ENCODE data around the gene TROAP. TPM values are rescaled to one million over a fixed set of nuclear protein-coding genes. Genes with fewer than 3 reads are reported as not detected.

The TROAP gene
- total RNA-seq, 1 experiment from 2014 or later = 135 TPM

DNA sequence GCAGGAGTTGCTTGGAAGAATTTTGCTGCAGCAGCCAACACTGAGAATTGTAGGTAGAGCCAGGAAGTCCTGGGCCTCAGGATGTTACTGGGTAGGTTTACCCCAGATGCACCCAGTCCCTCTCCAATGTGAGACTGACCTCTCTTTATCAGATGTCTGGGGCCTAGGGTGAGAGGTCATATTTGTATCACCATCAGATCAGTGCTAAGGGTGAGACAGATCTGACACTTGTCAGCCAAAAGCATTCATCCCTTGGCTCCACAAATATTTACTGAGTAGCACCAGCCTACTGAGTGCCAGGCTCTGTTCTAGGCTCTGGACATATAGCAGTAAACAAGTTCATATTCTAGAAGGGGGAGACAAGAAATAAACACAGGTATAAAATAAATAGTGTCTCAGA lies 4.3 kb downstream of the TROAP start:
- Histone ChIP-seq H3K27me3 (replicated peaks; ENCODE audit: control insufficient read depth, insufficient read depth, low read length) (no peaks in the 10 kb centered on the region), H3K4me3 (ENCODE audit: low read depth, low read length) (no peak overlapping the region), H3K36me3 (ENCODE audit: control insufficient read depth, insufficient read depth, low read length) (peaks cover 4% of the 10 kb centered on the region; the same call in 1 of the 2 replicates), H3K9me3 (no peaks in the 10 kb centered on the region), H3K4me1 (peaks cover 21% of the 10 kb centered on the region)
- BruUV-seq (replicated peaks) = no TSS peak
- H3K9me3 Mint-ChIP-seq (ENCODE audit: unreplicated experiment) = no peaks in the 10 kb centered on the region
- H3K36me3 Mint-ChIP-seq (ENCODE audit: insufficient read depth, unreplicated experiment) = peaks cover 50% of the 10 kb centered on the region
- no peaks in the 10 kb centered on the region for H3K27me3 Mint-ChIP-seq (ENCODE audit: insufficient read depth, unreplicated experiment)
- DNase-seq = no peak
- ChIA-PET CTCF (no interaction called here), POLR2A (no interaction called here)
- H3K4me1 Mint-ChIP-seq (ENCODE audit: low read depth, unreplicated experiment) = peaks cover 23% of the 10 kb centered on the region
- H3K27ac Mint-ChIP-seq (ENCODE audit: unreplicated experiment) = no peak overlapping the region
- intact Hi-C loops (cut with micrococcal nuclease; ENCODE audit: unreplicated experiment) = no loop called here
- no peak for TF ChIP-seq CTCF (IDR thresholded peaks at IDR 0.05; ENCODE audit: insufficient read depth in 1 of 2, low read depth in 1 of 2, low read length in 1 of 2, severe bottlenecking in 1 of 2, unreplicated experiment in 1 of 2)
- no peak overlapping the region for H3K4me3 Mint-ChIP-seq (ENCODE audit: unreplicated experiment)

GRCh38 chr12:49327887-49328286 lies 4.8 kb downstream of the TROAP start:
- no peak overlapping the region for H3K4me3 Mint-ChIP-seq (ENCODE audit: unreplicated experiment)
- peaks cover 53% of the 10 kb centered on the region for H3K36me3 Mint-ChIP-seq (ENCODE audit: insufficient read depth, unreplicated experiment)
- no peaks in the 10 kb centered on the region for H3K9me3 Mint-ChIP-seq (ENCODE audit: unreplicated experiment)
- Histone ChIP-seq H3K9me3 (no peaks in the 10 kb centered on the region), H3K4me3 (ENCODE audit: low read depth, low read length) (no peak overlapping the region), H3K27me3 (replicated peaks; ENCODE audit: control insufficient read depth, insufficient read depth, low read length) (no peaks in the 10 kb centered on the region), H3K36me3 (ENCODE audit: control insufficient read depth, insufficient read depth, low read length) (peaks cover 4% of the 10 kb centered on the region; the same call in 1 of the 2 replicates), H3K4me1 (peaks cover 25% of the 10 kb centered on the region)
- intact Hi-C loops (cut with micrococcal nuclease; ENCODE audit: unreplicated experiment) = no loop called here
- no peak for TF ChIP-seq CTCF (IDR thresholded peaks at IDR 0.05; ENCODE audit: insufficient read depth in 1 of 2, low read depth in 1 of 2, low read length in 1 of 2, severe bottlenecking in 1 of 2, unreplicated experiment in 1 of 2)
- peaks cover 27% of the 10 kb centered on the region for H3K4me1 Mint-ChIP-seq (ENCODE audit: low read depth, unreplicated experiment)
- BruUV-seq (replicated peaks) = no TSS peak
- no peak overlapping the region for H3K27ac Mint-ChIP-seq (ENCODE audit: unreplicated experiment)
- ChIA-PET POLR2A (no interaction called here), CTCF (no interaction called here)
- DNase-seq = no peak
- no peaks in the 10 kb centered on the region for H3K27me3 Mint-ChIP-seq (ENCODE audit: insufficient read depth, unreplicated experiment)

- H3K4me1 ChIP-seq = peaks cover 24% of the 10 kb centered on the region
- no peak for TF ChIP-seq CTCF (IDR thresholded peaks at IDR 0.05; ENCODE audit: insufficient read depth in 1 of 2, low read depth in 1 of 2, low read length in 1 of 2, severe bottlenecking in 1 of 2, unreplicated experiment in 1 of 2)
- no peak overlapping the region for H3K4me3 Mint-ChIP-seq (ENCODE audit: unreplicated experiment)
- intact Hi-C loops (cut with micrococcal nuclease; ENCODE audit: unreplicated experiment) = no loop called here
- BruUV-seq (replicated peaks) = no TSS peak
- H3K36me3 Mint-ChIP-seq (ENCODE audit: insufficient read depth, unreplicated experiment) = peaks cover 51% of the 10 kb centered on the region
- ChIA-PET POLR2A (no interaction called here), CTCF (no interaction called here)
- no peaks in the 10 kb centered on the region for H3K27me3 ChIP-seq (replicated peaks; ENCODE audit: control insufficient read depth, insufficient read depth, low read length)
- H3K9me3 ChIP-seq = no peaks in the 10 kb centered on the region
- H3K4me1 Mint-ChIP-seq (ENCODE audit: low read depth, unreplicated experiment) = peaks cover 27% of the 10 kb centered on the region
- H3K27ac Mint-ChIP-seq (ENCODE audit: unreplicated experiment) = no peak overlapping the region
- peaks cover 4% of the 10 kb centered on the region; the same call in 1 of the 2 replicates for H3K36me3 ChIP-seq (ENCODE audit: control insufficient read depth, insufficient read depth, low read length)
- no peak for DNase-seq
- H3K4me3 ChIP-seq (ENCODE audit: low read depth, low read length) = no peak overlapping the region
- H3K9me3 Mint-ChIP-seq (ENCODE audit: unreplicated experiment) = no peaks in the 10 kb centered on the region
- no peaks in the 10 kb centered on the region for H3K27me3 Mint-ChIP-seq (ENCODE audit: insufficient read depth, unreplicated experiment)
These were observed 5.8 kb downstream of the TROAP start for GRCh38 chr12:49328816-49329215.
